GM12865 (cell line): ENCODE measurements around the gene BBS1.
"Not testable (repeated sequence)": the region's sequence is repeated elsewhere in the genome, so short reads cannot be mapped to it uniquely, and the experiment has no call there.

Experiments used
- DNase-seq: peaks from one replicate; pipeline ENCODE4 v3.0.0; 2010; ENCODE audit warnings: low read depth
- H3K4me3 ChIP-seq: 2 replicates; pipeline ENCODE4 v1.5.1; 2011; ENCODE audit warnings: mild to moderate bottlenecking, low read depth, low read length, control low read depth
- TF ChIP-seq, protein P1 (sequence below): IDR thresholded peaks from 2 replicates; pipeline ENCODE4 v1.5.1; 2011; ENCODE audit warnings: low read length, control low read depth, low read depth, inconsistent platforms; ENCODE audit not compliant: insufficient read depth; ENCODE audit errors: missing control alignments

BBS1 gene

DNA sequence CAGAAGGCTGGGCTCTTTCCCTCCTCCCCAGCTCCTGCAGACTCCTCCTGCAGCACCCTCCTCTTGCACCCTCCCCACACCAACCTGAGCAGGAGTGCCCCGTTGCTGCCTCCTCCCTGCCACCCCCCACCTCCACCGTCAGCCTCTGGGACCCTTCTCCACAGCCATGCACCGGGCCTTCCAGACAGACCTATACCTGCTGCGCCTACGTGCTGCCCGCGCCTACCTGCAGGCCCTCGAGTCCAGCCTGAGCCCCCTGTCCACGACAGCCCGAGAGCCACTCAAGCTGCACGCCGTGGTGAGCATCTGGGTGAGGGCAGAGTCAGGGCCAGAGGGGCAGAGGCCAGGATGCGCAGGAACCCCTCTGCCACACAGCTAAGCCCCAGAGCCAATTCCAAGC is 19.2 kb downstream of the BBS1 start:
- no peak for DNase-seq
- TF ChIP-seq, protein P1, sequence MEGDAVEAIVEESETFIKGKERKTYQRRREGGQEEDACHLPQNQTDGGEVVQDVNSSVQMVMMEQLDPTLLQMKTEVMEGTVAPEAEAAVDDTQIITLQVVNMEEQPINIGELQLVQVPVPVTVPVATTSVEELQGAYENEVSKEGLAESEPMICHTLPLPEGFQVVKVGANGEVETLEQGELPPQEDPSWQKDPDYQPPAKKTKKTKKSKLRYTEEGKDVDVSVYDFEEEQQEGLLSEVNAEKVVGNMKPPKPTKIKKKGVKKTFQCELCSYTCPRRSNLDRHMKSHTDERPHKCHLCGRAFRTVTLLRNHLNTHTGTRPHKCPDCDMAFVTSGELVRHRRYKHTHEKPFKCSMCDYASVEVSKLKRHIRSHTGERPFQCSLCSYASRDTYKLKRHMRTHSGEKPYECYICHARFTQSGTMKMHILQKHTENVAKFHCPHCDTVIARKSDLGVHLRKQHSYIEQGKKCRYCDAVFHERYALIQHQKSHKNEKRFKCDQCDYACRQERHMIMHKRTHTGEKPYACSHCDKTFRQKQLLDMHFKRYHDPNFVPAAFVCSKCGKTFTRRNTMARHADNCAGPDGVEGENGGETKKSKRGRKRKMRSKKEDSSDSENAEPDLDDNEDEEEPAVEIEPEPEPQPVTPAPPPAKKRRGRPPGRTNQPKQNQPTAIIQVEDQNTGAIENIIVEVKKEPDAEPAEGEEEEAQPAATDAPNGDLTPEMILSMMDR, result no peak
- H3K4me3 ChIP-seq, result no peak overlapping the region

DNA sequence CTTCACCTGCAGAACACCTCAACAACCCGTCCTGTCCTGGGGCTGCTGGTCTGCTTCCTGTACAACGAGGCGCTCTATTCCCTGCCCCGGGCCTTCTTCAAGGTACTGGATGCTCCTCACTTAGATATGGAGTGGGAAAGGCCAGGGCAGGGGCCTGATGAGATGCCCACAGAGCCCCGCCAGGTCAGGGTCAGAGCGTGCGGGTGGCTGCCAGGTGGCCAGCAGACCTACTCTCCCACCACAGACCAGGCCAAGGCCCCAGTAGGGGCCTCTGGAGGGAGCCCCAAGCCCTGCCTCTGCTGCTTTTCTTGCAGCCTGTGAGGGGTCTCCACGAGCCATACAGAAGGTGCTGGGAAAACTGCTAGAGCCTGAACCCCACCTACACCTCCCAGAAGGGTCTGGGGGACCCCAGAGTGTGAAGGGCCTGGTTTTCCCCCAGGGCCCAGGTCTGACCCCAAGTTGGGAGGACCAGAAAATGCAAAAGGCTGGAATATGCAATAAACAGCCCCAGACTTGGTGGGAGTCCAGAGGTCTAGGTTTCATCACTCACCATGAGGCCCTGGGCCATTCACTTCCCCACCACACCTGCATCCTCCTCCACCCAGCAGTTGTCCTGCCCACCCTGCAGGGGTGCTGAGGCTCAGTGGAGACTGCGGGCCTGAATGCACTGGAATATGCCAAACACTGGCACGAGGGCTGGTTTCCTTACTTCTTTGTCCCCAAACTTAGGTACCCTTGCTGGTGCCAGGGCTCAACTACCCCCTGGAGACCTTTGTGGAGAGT is 20.7 kb downstream of the BBS1 start:
- DNase-seq, result no peak
- TF ChIP-seq, protein P1, result no peak
- H3K4me3 ChIP-seq, result no peak overlapping the region

DNA sequence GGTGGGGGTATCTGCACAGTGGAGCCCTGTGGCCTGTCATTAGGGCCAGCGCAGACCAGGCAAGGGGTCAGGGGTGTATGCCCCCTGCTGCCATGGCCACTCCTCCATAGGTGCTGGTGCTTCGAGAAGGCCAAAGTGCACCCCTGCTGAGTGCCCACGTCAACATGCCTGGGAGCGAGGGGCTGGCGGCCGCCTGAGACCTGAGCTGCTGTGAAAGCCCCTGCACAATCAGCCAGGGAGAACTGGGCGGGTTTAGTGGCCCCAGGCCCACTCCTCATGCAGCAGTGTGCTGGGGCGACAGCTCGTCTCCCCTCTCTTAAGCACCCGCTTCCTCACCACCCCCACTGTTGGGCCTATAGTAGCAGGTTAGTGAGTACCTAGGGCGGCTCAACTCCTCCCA is 21.4 kb downstream of the BBS1 start:
- H3K4me3 ChIP-seq, result no peak overlapping the region
- TF ChIP-seq, protein P1, result no peak
- no peak for DNase-seq

DNA sequence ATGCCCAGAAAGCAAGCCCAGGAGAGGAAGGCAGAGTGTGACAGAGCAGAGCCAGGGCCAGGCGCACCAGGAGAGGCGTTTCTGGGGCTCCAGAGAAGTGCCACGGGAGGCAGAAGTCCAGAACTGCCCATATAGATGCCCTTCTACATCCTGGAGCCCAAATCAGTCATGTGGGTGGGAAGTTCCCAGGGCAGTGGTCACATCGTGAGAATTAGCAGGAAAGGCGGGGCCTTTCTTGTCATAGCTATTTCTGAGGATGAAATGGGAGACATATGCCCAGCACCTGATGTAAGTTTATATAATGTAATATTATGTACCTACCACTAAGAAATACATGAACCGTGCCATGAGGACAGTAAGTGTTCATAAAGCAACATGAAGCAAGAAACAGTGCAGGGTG is 22.3 kb downstream of the BBS1 start:
- no peak for DNase-seq
- H3K4me3 ChIP-seq, result no peak overlapping the region
- TF ChIP-seq, protein P1, result no peak

DNA sequence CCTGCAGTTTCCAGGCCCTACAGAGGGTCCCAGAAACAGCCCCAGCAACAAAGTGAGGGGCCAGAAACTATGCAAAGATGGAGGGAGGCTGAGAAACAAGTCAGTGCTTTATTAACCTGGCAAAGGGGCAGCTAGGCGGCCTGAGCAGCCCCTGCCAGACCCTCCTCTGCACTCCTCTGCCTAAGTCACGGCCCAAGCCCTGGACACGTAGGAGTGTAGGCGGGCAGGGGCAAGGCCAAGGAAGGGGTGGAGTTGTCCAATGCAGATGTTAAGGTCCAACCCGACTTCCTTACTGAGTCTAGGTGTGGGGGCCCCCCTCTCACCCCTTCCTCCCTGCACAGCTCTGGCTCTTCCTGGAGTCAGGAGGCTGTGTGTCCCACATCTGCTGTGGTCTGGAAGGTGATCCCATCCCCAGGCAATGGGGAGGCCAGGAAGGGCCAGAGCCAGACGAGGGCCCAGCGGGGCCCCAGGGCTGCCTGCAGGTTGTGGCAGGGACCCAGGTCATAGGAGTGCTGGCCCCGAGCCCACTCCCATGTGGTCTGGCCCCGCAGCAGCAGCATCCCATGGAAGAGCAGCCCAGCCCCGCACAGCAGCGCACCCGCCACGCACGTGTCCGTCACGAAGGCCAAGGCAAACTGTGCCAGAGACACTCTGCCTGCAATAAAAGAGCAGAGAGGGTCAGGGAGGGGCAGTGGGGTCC is 28.9 kb downstream of the BBS1 start:
- no peak overlapping the region for H3K4me3 ChIP-seq
- no peak for DNase-seq
- TF ChIP-seq, protein P1, result no peak

DNA sequence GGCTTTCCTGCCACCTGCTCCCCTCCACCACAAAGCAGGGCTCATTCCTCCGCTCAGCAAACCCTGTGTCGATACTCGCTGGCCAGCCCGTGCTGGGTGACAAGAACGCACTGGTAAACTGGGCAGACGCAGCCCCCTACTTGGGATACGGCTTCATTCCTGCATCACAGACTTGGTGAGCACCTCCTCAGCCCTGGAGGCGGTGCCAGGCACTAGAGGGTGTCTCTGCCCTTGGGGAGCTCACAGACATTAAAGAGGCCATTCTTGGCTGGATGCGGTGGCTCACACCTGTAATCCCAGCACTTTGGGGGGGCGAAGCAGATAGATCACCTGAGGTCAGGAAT is 29.4 kb downstream of the BBS1 start:
- TF ChIP-seq, protein P1, result no peak
- no peak overlapping the region for H3K4me3 ChIP-seq
- DNase-seq, result no peak

DNA sequence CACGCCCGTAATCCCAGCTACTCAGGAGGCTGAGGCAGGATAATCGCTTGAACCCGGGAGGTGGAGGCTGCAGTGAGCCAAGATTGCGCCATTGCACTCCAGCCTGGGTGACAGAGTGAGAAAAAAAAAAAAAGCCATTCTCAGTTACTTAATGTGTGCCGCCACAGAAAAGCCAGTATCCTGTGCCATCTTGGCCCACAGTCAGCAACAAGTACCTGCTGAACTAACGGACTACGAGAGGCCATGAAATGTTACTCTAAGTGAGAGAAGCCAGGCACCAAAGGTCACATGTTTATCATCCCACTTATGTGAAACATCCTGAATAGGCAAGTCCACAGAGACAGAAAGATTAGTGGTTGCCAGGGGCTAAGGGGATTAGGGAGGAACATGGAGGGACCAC is 30.2 kb downstream of the BBS1 start:
- not testable (repeated sequence) for DNase-seq, H3K4me3 ChIP-seq
